Measurements from ENCODE around the gene KRTCAP3.

DNA sequence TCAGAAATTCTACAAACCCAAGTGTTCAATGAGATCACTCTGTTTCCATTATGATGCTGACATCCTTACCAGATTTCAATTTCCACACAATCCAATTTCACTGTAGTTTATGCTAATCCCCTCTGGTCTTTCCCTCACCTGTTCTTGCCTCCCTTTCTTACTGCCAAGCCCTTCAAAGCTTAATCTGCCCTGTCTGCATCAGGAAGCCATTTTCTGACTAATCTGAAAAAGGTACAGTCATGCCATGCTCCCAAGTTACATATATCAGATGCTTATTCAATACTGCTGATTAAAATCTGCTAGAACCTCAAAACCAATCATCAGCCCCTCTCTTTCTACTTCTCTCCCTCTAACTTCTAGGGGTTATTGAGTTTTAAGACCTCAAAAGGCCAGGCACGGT lies 8.9 kb downstream of the KRTCAP3 start:
- TF ChIP-seq RAD21 (CRISPR knock-in tag; conservative IDR thresholded peaks at IDR 0.05 in 1 of 2, IDR thresholded peaks at IDR 0.05 in 1 of 2) (no peak), NR2C1 (IDR thresholded peaks at IDR 0.05) (no peak), NR2C1 (tag; IDR thresholded peaks at IDR 0.05) (no peak), NRF1 (conservative IDR thresholded peaks at IDR 0.05 in 1 of 2, IDR thresholded peaks at IDR 0.05 in 1 of 2) (no peak), EZH2 (IDR thresholded peaks at IDR 0.05; ENCODE audit: borderline replicate concordance, low read depth, low read length) (no peak), BRD4 (IDR thresholded peaks at IDR 0.05) (no peak), JUN (IDR thresholded peaks at IDR 0.05; ENCODE audit: borderline replicate concordance, low read depth, low read length) (no peak), JUN (CRISPR knock-in tag; IDR thresholded peaks at IDR 0.05; ENCODE audit: borderline replicate concordance) (no peak), ZNF583 (CRISPR knock-in tag; IDR thresholded peaks at IDR 0.05) (no peak), MAZ (CRISPR knock-in tag; conservative IDR thresholded peaks at IDR 0.05 in 1 of 2, IDR thresholded peaks at IDR 0.05 in 1 of 2) (no peak), FOXP1 (CRISPR knock-in tag; IDR thresholded peaks at IDR 0.05) (no peak)
- TF ChIP-seq, protein P1, sequence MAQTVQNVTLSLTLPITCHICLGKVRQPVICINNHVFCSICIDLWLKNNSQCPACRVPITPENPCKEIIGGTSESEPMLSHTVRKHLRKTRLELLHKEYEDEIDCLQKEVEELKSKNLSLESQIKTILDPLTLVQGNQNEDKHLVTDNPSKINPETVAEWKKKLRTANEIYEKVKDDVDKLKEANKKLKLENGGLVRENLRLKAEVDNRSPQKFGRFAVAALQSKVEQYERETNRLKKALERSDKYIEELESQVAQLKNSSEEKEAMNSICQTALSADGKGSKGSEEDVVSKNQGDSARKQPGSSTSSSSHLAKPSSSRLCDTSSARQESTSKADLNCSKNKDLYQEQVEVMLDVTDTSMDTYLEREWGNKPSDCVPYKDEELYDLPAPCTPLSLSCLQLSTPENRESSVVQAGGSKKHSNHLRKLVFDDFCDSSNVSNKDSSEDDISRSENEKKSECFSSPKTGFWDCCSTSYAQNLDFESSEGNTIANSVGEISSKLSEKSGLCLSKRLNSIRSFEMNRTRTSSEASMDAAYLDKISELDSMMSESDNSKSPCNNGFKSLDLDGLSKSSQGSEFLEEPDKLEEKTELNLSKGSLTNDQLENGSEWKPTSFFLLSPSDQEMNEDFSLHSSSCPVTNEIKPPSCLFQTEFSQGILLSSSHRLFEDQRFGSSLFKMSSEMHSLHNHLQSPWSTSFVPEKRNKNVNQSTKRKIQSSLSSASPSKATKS (CRISPR knock-in tag; IDR thresholded peaks at IDR 0.05), result no peak
- TF ChIP-seq, protein P2, sequence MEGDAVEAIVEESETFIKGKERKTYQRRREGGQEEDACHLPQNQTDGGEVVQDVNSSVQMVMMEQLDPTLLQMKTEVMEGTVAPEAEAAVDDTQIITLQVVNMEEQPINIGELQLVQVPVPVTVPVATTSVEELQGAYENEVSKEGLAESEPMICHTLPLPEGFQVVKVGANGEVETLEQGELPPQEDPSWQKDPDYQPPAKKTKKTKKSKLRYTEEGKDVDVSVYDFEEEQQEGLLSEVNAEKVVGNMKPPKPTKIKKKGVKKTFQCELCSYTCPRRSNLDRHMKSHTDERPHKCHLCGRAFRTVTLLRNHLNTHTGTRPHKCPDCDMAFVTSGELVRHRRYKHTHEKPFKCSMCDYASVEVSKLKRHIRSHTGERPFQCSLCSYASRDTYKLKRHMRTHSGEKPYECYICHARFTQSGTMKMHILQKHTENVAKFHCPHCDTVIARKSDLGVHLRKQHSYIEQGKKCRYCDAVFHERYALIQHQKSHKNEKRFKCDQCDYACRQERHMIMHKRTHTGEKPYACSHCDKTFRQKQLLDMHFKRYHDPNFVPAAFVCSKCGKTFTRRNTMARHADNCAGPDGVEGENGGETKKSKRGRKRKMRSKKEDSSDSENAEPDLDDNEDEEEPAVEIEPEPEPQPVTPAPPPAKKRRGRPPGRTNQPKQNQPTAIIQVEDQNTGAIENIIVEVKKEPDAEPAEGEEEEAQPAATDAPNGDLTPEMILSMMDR (IDR thresholded peaks at IDR 0.05 in 2 of 3, conservative IDR thresholded peaks at IDR 0.05 in 1 of 3; ENCODE audit: insufficient read depth in 2 of 3, low read depth in 1 of 3, low read length in 3 of 3), result no peak
- TF ChIP-seq, protein P3, sequence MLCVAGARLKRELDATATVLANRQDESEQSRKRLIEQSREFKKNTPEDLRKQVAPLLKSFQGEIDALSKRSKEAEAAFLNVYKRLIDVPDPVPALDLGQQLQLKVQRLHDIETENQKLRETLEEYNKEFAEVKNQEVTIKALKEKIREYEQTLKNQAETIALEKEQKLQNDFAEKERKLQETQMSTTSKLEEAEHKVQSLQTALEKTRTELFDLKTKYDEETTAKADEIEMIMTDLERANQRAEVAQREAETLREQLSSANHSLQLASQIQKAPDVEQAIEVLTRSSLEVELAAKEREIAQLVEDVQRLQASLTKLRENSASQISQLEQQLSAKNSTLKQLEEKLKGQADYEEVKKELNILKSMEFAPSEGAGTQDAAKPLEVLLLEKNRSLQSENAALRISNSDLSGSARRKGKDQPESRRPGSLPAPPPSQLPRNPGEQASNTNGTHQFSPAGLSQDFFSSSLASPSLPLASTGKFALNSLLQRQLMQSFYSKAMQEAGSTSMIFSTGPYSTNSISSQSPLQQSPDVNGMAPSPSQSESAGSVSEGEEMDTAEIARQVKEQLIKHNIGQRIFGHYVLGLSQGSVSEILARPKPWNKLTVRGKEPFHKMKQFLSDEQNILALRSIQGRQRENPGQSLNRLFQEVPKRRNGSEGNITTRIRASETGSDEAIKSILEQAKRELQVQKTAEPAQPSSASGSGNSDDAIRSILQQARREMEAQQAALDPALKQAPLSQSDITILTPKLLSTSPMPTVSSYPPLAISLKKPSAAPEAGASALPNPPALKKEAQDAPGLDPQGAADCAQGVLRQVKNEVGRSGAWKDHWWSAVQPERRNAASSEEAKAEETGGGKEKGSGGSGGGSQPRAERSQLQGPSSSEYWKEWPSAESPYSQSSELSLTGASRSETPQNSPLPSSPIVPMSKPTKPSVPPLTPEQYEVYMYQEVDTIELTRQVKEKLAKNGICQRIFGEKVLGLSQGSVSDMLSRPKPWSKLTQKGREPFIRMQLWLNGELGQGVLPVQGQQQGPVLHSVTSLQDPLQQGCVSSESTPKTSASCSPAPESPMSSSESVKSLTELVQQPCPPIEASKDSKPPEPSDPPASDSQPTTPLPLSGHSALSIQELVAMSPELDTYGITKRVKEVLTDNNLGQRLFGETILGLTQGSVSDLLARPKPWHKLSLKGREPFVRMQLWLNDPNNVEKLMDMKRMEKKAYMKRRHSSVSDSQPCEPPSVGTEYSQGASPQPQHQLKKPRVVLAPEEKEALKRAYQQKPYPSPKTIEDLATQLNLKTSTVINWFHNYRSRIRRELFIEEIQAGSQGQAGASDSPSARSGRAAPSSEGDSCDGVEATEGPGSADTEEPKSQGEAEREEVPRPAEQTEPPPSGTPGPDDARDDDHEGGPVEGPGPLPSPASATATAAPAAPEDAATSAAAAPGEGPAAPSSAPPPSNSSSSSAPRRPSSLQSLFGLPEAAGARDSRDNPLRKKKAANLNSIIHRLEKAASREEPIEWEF (CRISPR knock-in tag; IDR thresholded peaks at IDR 0.05), result no peak
- TF ChIP-seq, protein P4, sequence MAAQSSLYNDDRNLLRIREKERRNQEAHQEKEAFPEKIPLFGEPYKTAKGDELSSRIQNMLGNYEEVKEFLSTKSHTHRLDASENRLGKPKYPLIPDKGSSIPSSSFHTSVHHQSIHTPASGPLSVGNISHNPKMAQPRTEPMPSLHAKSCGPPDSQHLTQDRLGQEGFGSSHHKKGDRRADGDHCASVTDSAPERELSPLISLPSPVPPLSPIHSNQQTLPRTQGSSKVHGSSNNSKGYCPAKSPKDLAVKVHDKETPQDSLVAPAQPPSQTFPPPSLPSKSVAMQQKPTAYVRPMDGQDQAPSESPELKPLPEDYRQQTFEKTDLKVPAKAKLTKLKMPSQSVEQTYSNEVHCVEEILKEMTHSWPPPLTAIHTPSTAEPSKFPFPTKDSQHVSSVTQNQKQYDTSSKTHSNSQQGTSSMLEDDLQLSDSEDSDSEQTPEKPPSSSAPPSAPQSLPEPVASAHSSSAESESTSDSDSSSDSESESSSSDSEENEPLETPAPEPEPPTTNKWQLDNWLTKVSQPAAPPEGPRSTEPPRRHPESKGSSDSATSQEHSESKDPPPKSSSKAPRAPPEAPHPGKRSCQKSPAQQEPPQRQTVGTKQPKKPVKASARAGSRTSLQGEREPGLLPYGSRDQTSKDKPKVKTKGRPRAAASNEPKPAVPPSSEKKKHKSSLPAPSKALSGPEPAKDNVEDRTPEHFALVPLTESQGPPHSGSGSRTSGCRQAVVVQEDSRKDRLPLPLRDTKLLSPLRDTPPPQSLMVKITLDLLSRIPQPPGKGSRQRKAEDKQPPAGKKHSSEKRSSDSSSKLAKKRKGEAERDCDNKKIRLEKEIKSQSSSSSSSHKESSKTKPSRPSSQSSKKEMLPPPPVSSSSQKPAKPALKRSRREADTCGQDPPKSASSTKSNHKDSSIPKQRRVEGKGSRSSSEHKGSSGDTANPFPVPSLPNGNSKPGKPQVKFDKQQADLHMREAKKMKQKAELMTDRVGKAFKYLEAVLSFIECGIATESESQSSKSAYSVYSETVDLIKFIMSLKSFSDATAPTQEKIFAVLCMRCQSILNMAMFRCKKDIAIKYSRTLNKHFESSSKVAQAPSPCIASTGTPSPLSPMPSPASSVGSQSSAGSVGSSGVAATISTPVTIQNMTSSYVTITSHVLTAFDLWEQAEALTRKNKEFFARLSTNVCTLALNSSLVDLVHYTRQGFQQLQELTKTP (IDR thresholded peaks at IDR 0.05; ENCODE audit: low read depth in 1 of 2, partially characterized antibody in 2 of 2), result no peak
- TF ChIP-seq, protein P5, sequence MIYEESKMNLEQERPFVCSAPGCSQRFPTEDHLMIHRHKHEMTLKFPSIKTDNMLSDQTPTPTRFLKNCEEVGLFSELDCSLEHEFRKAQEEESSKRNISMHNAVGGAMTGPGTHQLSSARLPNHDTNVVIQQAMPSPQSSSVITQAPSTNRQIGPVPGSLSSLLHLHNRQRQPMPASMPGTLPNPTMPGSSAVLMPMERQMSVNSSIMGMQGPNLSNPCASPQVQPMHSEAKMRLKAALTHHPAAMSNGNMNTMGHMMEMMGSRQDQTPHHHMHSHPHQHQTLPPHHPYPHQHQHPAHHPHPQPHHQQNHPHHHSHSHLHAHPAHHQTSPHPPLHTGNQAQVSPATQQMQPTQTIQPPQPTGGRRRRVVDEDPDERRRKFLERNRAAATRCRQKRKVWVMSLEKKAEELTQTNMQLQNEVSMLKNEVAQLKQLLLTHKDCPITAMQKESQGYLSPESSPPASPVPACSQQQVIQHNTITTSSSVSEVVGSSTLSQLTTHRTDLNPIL (CRISPR knock-in tag; IDR thresholded peaks at IDR 0.05), result no peak
